ENCODE data around the gene STAU1. TPM values are rescaled to one million over a fixed set of nuclear protein-coding genes. Genes with fewer than 3 reads are reported as not detected.

Gene STAU1
- total and polyA plus RNA-seq, 2 of the 13 experiments (the other 11 are each of a cell fraction or from before 2014, with no cell fraction given), result 119 to 133 TPM

GRCh38 chr20:49132995-49133478 is 55.1 kb downstream of the STAU1 start (continued):
- TF ChIP-seq ZBTB25 (CRISPR knock-in tag; IDR thresholded peaks at IDR 0.05) (peak; percentile 20; the same call in 1 of the 2 replicates), CREB1 (IDR thresholded peaks at IDR 0.05) (no peak), CREB1 (CRISPR knock-in tag; IDR thresholded peaks at IDR 0.05) (0 out of 2 replicates have a peak, but pooled peaks have one; percentile 36), ZMAT3 (CRISPR knock-in tag; conservative IDR thresholded peaks at IDR 0.05) (0 out of 2 replicates have a peak, but pooled peaks have one; percentile 60), ZNF598 (CRISPR knock-in tag; IDR thresholded peaks at IDR 0.05; ENCODE audit: borderline replicate concordance) (peak; percentile 63; the same call in 1 of the 2 replicates), SAP130 (CRISPR knock-in tag; IDR thresholded peaks at IDR 0.05; ENCODE audit: low read depth) (peak; percentile 30; the same call in 1 of the 2 replicates), EED (CRISPR knock-in tag; IDR thresholded peaks at IDR 0.05) (0 out of 2 replicates have a peak, but pooled peaks have one; percentile 20), RAD21 (CRISPR knock-in tag; IDR thresholded peaks at IDR 0.05) (peak; percentile 83), MIXL1 (CRISPR knock-in tag; IDR thresholded peaks at IDR 0.05) (peak; percentile 37; the same call in 1 of the 2 replicates), PREB (CRISPR knock-in tag; IDR thresholded peaks at IDR 0.05) (no peak), TBX3 (IDR thresholded peaks at IDR 0.05; ENCODE audit: borderline replicate concordance) (no peak), TGIF2 (CRISPR knock-in tag; IDR thresholded peaks at IDR 0.05) (peak; percentile 60; the same call in 1 of the 2 replicates), ZNF552 (CRISPR knock-in tag; IDR thresholded peaks at IDR 0.05; ENCODE audit: borderline replicate concordance) (no peak), ZNF749 (CRISPR knock-in tag; IDR thresholded peaks at IDR 0.05; ENCODE audit: borderline replicate concordance) (0 out of 2 replicates have a peak, but pooled peaks have one; percentile 36), HMGXB4 (CRISPR knock-in tag; IDR thresholded peaks at IDR 0.05; ENCODE audit: borderline replicate concordance in 1 of 2, low read depth in 1 of 2) (0 out of 4 replicates have a peak, but pooled peaks of 1 of the 2 experiments have one; percentile 38), ZNF407 (CRISPR knock-in tag; IDR thresholded peaks at IDR 0.05; ENCODE audit: not compliant biosample characterization) (peak; percentile 61)
